Liver (tissue), 3 donors: ENCODE data around the gene TSSC4.

ENCODE experiments used
- ATF3 ChIP-seq: IDR thresholded peaks from 2 replicates; pipeline ENCODE4 v1.6.1; 2016; ENCODE audit warnings: antibody characterized with exemption
- CTCF ChIP-seq: fragments of 150-350 bp; IDR thresholded peaks from 2 replicates; pipeline ENCODE4 v1.5.1; 2017; ENCODE audit warnings: improper control_type of control experiment, low read depth, low read length; ENCODE audit not compliant: missing input control
- EGR1 ChIP-seq, 2 donors: IDR thresholded peaks; 2 replicates each; pipeline ENCODE4 v1.6.1; 2016 to 2018; ENCODE audit warnings: antibody characterized with exemption in 2 of 2, low read depth in 2 of 2
- FOXA1 ChIP-seq: IDR thresholded peaks from 2 replicates; pipeline ENCODE4 v1.6.1; 2016; ENCODE audit warnings: antibody characterized with exemption
- FOXA2 ChIP-seq: IDR thresholded peaks from 2 replicates; pipeline ENCODE4 v1.6.1; 2016; ENCODE audit warnings: antibody characterized with exemption
- HNF4A ChIP-seq, 2 donors: conservative IDR thresholded peaks; 2 replicates each; pipeline ENCODE4 v1.6.1; 2016; ENCODE audit warnings: antibody characterized with exemption in 2 of 2, mild to moderate bottlenecking in 2 of 2
- HNF4G ChIP-seq: IDR thresholded peaks from 2 replicates; pipeline ENCODE4 v1.6.1; 2016; ENCODE audit warnings: antibody characterized with exemption
- MAX ChIP-seq: IDR thresholded peaks from 2 replicates; pipeline ENCODE4 v1.6.1; 2016; ENCODE audit warnings: antibody characterized with exemption
- RAD21 ChIP-seq, 2 donors: IDR thresholded peaks; 2 replicates each; pipeline ENCODE4 v1.6.1; 2016; ENCODE audit warnings: antibody characterized with exemption in 2 of 2, mild to moderate bottlenecking in 2 of 2
- REST ChIP-seq: IDR thresholded peaks from 2 replicates; pipeline ENCODE4 v1.6.1; 2016; ENCODE audit warnings: antibody characterized with exemption, mild to moderate bottlenecking
- SP1 ChIP-seq: IDR thresholded peaks from 2 replicates; pipeline ENCODE4 v1.6.1; 2018; ENCODE audit warnings: antibody characterized with exemption, mild to moderate bottlenecking
- TAF1 ChIP-seq: conservative IDR thresholded peaks from 2 replicates; pipeline ENCODE4 v1.6.1; 2016; ENCODE audit warnings: antibody characterized with exemption, mild to moderate bottlenecking
- YY1 ChIP-seq: IDR thresholded peaks from 2 replicates; pipeline ENCODE4 v1.6.1; 2016; ENCODE audit warnings: antibody characterized with exemption, mild to moderate bottlenecking
- donor health status: healthy.
- donor health status: healthy.

GRCh38 chr11:2363577-2364370 lies 36.8 kb upstream of the TSSC4 start:
- TF ChIP-seq TAF1 = no peak
- TF ChIP-seq HNF4G = no peak
- no peak for TF ChIP-seq CTCF
- no peak for TF ChIP-seq EGR1 (IDR thresholded peaks at IDR 0.05; ENCODE audit: low read depth in 2 of 2)
- TF ChIP-seq MAX = no peak
- no peak for TF ChIP-seq YY1
- no peak for TF ChIP-seq REST
- TF ChIP-seq ATF3 = no peak
- no peak for TF ChIP-seq RAD21 (IDR thresholded peaks at IDR 0.05)
- no peak for TF ChIP-seq FOXA2
- TF ChIP-seq HNF4A (conservative IDR thresholded peaks at IDR 0.05) = no peak
- no peak for TF ChIP-seq FOXA1
- TF ChIP-seq SP1 = no peak
